GM23338 (cell line): ENCODE results near the gene PDP2. TPM values are rescaled to one million over a fixed set of nuclear protein-coding genes. Genes with fewer than 3 reads are reported as not detected.

Experiments
- ATAC-seq: fragments of 200-7000 bp; cut with Tn5 transposase; 3 replicates; pipeline ENCODE4 v1.9.1; 2020
- DNase-seq: peaks from one replicate; pipeline ENCODE4 v3.0.0-alpha.2; 2015; ENCODE audit warnings: low spot score
- H2AFZ ChIP-seq: fragments of 200-600 bp; sonication (generic); 2 replicates; pipeline ENCODE4 v1.8.0; 2016; ENCODE audit warnings: antibody characterized with exemption, mild to moderate bottlenecking, moderate library complexity
- H3F3A ChIP-seq: fragments of 200-600 bp; sonication (generic); replicated peaks from 2 replicates; pipeline ENCODE4 v1.8.0; 2017; ENCODE audit warnings: antibody characterized with exemption, mixed run types, low read depth
- H3K27ac ChIP-seq: fragments of 200-600 bp; sonication (generic); 2 replicates; pipeline ENCODE4 v1.6.1; 2016; ENCODE audit warnings: low read depth
- H3K27me3 ChIP-seq: fragments of 200-600 bp; sonication (generic); 2 replicates; pipeline ENCODE4 v1.8.0; 2016; ENCODE audit warnings: mild to moderate bottlenecking, mixed run types, moderate library complexity; ENCODE audit not compliant: insufficient read depth
- H3K36me3 ChIP-seq: fragments of 200-600 bp; sonication (generic); 2 replicates; pipeline ENCODE4 v1.8.0; 2016; ENCODE audit warnings: mild to moderate bottlenecking; ENCODE audit not compliant: insufficient read depth
- H3K4me1 ChIP-seq: fragments of 200-600 bp; sonication (generic); 2 replicates; pipeline ENCODE4 v1.8.0; 2016; ENCODE audit warnings: mild to moderate bottlenecking, moderate library complexity; ENCODE audit not compliant: insufficient read depth
- H3K4me2 ChIP-seq: fragments of 200-600 bp; sonication (generic); 2 replicates; pipeline ENCODE4 v1.7.1; 2017; ENCODE audit warnings: mixed run types
- H3K4me3 ChIP-seq: fragments of 200-600 bp; sonication (generic); 2 replicates; pipeline ENCODE4 v1.6.1; 2016; ENCODE audit warnings: mixed run types
- H3K79me2 ChIP-seq: fragments of 200-600 bp; sonication (generic); replicated peaks from 2 replicates; pipeline ENCODE4 v1.8.0; 2017; ENCODE audit warnings: mild to moderate bottlenecking; ENCODE audit not compliant: insufficient read depth
- H3K9me2 ChIP-seq: fragments of 200-600 bp; sonication (generic); 2 replicates; pipeline ENCODE4 v1.8.0; 2017; ENCODE audit not compliant: insufficient read depth
- H4K20me1 ChIP-seq: fragments of 200-600 bp; sonication (generic); replicated peaks from 2 replicates; pipeline ENCODE4 v1.8.0; 2017; ENCODE audit warnings: mild to moderate bottlenecking; ENCODE audit not compliant: insufficient read depth
- H3K27ac Mint-ChIP-seq: 2 replicates; pipeline ENCODE4 v1.8.0; 2020; ENCODE audit warnings: inconsistent platforms, mild to moderate bottlenecking, moderate library complexity, mixed read lengths
- H3K27me3 Mint-ChIP-seq: 3 replicates; pipeline ENCODE4 v1.8.0; 2022; ENCODE audit warnings: low read depth, mild to moderate bottlenecking, moderate library complexity, mixed read lengths, inconsistent platforms; ENCODE audit not compliant: insufficient read depth, poor library complexity
- H3K36me3 Mint-ChIP-seq: 3 replicates; pipeline ENCODE4 v1.8.0; 2021; ENCODE audit warnings: low read depth, mild to moderate bottlenecking, inconsistent platforms, moderate library complexity, mixed read lengths
- H3K4me1 Mint-ChIP-seq: 3 replicates; pipeline ENCODE4 v1.8.0; 2020; ENCODE audit warnings: mild to moderate bottlenecking, inconsistent platforms, mixed read lengths
- H3K4me3 Mint-ChIP-seq: 3 replicates; pipeline ENCODE4 v1.8.0; 2021; ENCODE audit warnings: moderate library complexity, mild to moderate bottlenecking, inconsistent platforms, mixed read lengths
- H3K9me3 Mint-ChIP-seq: 3 replicates; pipeline ENCODE4 v1.8.0; 2020; ENCODE audit warnings: moderate library complexity, mild to moderate bottlenecking, inconsistent platforms, mixed read lengths
- CREB1 ChIP-seq: fragments of 250-450 bp; sonication (Bioruptor Pico); IDR thresholded peaks from 2 replicates; pipeline ENCODE4 v1.5.0; 2020; ENCODE audit warnings: low read depth, mild to moderate bottlenecking, moderate library complexity
- EZH2phosphoT487 ChIP-seq: fragments of 200-600 bp; sonication (generic); IDR thresholded peaks from one replicate; pipeline ENCODE4 v1.8.1; 2018; ENCODE audit warnings: antibody characterized with exemption; ENCODE audit not compliant: unreplicated experiment
- JUNB ChIP-seq: IDR thresholded peaks from one replicate; pipeline ENCODE4 v1.6.1; 2016; ENCODE audit warnings: antibody characterized with exemption; ENCODE audit not compliant: unreplicated experiment
- NANOG ChIP-seq: IDR thresholded peaks from 2 replicates; pipeline ENCODE4 v1.6.1; 2016; ENCODE audit warnings: antibody characterized with exemption, borderline replicate concordance
- POLR2AphosphoS5 ChIP-seq: IDR thresholded peaks from 2 replicates; pipeline ENCODE4 v1.6.1; 2016; ENCODE audit warnings: antibody characterized with exemption, low read depth
- ZNF114 ChIP-seq: fragments of 250-450 bp; sonication (Bioruptor Pico); IDR thresholded peaks from 2 replicates; pipeline ENCODE4 v1.5.0; 2020; ENCODE audit warnings: mild to moderate bottlenecking, moderate library complexity
- ZNF331 ChIP-seq: fragments of 250-450 bp; sonication (Bioruptor Pico); IDR thresholded peaks from 2 replicates; pipeline ENCODE4 v1.5.0; 2020; ENCODE audit warnings: low read depth, mild to moderate bottlenecking, moderate library complexity
- polyA plus RNA-seq: library from polyadenylated mRNA; unstranded; fragments of >200 nt; fragmentation: Nextera tagmentation; extraction: Ambion mirVana; gene quantifications from 2 replicates; pipeline ENCODE4 v1.2.1, GENCODE V29; 2016
- total RNA-seq: library from RNA; depleted of rRNA; stranded (reverse); fragments of >200 nt; shearing (Covaris generic); gene quantifications from 2 replicates; pipeline ENCODE4 v1.2.3, GENCODE V29; 2014
- TF ChIP-seq, protein P1 (sequence below): IDR thresholded peaks from one replicate; pipeline ENCODE4 v1.6.1; 2018; ENCODE audit warnings: antibody characterized with exemption; ENCODE audit not compliant: unreplicated experiment
- TF ChIP-seq, protein P2 (sequence below), 2 experiments: fragments of 200-600 bp in 1 of 2; sonication (generic) in 1 of 2; conservative IDR thresholded peaks; 2 replicates each; pipeline versions ENCODE4 v1.5.1 to v1.6.1; 2016 to 2017; ENCODE audit warnings: antibody characterized with exemption in 2 of 2, low read depth in 2 of 2, mild to moderate bottlenecking in 2 of 2, moderate library complexity in 1 of 2
- TF ChIP-seq, protein P3 (sequence below): IDR thresholded peaks from 2 replicates; pipeline ENCODE4 v1.6.1; 2016; ENCODE audit warnings: antibody characterized with exemption
- TF ChIP-seq, protein P4 (sequence below): fragments of 250-450 bp; sonication (Bioruptor Pico); IDR thresholded peaks from 2 replicates; pipeline ENCODE4 v1.5.0; 2020; ENCODE audit warnings: mild to moderate bottlenecking, moderate library complexity

PDP2 gene
- total and polyA plus RNA-seq, 2 experiments from 2014 or later, result 9.0 to 23.2 TPM

DNA sequence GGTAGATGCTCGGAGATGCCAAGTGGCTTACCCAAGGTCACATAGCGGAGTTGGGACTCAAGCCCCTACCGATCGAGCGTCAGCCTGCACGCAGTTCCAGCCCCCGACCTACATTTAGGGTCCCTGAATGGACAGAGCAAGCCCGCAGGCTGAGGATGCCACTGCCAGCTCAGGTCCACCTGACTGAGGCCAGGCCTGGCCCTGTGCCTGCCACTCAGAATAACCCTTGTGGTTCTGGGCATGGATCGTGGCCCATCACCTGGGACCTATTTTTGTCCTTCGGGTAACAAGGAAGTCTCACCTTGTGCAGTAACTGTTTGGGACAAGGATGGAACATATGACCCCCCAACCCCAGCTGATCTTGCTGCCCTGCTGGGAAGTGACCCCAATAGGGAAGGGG, 21.3 kb downstream of the PDP2 start (continued):
- TF ChIP-seq, protein P1, sequence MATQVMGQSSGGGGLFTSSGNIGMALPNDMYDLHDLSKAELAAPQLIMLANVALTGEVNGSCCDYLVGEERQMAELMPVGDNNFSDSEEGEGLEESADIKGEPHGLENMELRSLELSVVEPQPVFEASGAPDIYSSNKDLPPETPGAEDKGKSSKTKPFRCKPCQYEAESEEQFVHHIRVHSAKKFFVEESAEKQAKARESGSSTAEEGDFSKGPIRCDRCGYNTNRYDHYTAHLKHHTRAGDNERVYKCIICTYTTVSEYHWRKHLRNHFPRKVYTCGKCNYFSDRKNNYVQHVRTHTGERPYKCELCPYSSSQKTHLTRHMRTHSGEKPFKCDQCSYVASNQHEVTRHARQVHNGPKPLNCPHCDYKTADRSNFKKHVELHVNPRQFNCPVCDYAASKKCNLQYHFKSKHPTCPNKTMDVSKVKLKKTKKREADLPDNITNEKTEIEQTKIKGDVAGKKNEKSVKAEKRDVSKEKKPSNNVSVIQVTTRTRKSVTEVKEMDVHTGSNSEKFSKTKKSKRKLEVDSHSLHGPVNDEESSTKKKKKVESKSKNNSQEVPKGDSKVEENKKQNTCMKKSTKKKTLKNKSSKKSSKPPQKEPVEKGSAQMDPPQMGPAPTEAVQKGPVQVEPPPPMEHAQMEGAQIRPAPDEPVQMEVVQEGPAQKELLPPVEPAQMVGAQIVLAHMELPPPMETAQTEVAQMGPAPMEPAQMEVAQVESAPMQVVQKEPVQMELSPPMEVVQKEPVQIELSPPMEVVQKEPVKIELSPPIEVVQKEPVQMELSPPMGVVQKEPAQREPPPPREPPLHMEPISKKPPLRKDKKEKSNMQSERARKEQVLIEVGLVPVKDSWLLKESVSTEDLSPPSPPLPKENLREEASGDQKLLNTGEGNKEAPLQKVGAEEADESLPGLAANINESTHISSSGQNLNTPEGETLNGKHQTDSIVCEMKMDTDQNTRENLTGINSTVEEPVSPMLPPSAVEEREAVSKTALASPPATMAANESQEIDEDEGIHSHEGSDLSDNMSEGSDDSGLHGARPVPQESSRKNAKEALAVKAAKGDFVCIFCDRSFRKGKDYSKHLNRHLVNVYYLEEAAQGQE, result no peak
- TF ChIP-seq POLR2AphosphoS5 (no peak), ZNF114 (no peak), CREB1 (CRISPR knock-in tag) (no peak)

DNA sequence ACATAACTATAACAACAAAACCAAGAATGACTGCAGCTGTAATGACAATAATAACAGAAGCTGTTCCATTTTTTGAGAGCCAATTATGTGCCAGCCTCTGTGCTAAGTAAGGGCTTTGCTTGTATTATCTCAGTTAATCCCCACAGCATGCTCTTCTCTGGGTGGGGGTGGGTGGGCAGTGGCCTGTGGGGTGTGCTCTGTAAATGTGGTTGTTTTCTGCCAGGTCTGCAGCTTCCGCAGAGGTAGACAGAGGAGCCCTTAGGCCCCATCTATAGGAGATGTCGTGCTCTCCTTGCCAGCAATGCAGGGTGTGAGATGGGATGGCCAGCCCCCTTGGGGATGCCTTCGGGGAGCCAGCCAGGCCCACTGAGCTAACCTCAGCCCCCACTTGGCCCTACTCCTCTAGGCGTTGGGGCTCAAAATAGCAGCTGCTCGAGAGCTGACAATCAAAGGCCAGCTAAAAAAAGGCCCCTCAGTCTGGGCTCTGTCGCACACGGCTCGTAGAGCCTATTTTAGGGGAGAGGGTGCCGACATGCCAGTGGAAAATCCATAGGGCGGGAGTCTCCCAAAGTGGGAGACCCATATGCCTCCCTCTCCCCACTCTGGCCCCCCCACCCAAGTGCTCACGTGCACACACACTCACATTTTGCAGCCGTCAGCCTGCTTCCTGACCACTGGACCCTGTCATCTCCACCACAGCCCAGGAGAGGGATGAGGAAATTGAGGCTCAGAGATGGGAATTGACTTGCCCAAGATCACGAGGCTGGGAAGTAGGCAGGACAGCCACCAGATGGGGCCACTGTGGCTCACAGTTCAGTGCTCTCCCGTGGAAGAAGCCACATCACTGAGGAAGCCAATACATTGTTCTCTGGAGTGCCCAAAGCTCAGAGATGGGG, 22.6 kb downstream of the PDP2 start:
- ATAC-seq, result no peak
- H3K36me3 Mint-ChIP-seq, result no peaks in the 10 kb centered on the region
- Histone ChIP-seq H4K20me1 (no peaks in the 10 kb centered on the region), H3K79me2 (no peaks in the 10 kb centered on the region), H3K4me1 (peaks cover 8% of the 10 kb centered on the region; the same call in 1 of the 2 replicates), H3K9me2 (no peaks in the 10 kb centered on the region), H3K4me3 (no peak overlapping the region), H3F3A (no peaks in the 10 kb centered on the region), H2AFZ (no peak overlapping the region), H3K27me3 (no peaks in the 10 kb centered on the region), H3K36me3 (no peaks in the 10 kb centered on the region), H3K4me2 (no peak overlapping the region), H3K27ac (no peak overlapping the region)
- DNase-seq, result no peak
- peaks cover 16% of the 10 kb centered on the region for H3K27me3 Mint-ChIP-seq
- H3K4me1 Mint-ChIP-seq, result peaks cover 12% of the 10 kb centered on the region
- no peaks in the 10 kb centered on the region; the same call in 2 of the 3 replicates for H3K9me3 Mint-ChIP-seq
- no peak overlapping the region for H3K27ac Mint-ChIP-seq
- no peak overlapping the region for H3K4me3 Mint-ChIP-seq
- TF ChIP-seq JUNB, result no peak
- no peak for TF ChIP-seq NANOG
- no peak for TF ChIP-seq EZH2phosphoT487
- TF ChIP-seq, protein P2, sequence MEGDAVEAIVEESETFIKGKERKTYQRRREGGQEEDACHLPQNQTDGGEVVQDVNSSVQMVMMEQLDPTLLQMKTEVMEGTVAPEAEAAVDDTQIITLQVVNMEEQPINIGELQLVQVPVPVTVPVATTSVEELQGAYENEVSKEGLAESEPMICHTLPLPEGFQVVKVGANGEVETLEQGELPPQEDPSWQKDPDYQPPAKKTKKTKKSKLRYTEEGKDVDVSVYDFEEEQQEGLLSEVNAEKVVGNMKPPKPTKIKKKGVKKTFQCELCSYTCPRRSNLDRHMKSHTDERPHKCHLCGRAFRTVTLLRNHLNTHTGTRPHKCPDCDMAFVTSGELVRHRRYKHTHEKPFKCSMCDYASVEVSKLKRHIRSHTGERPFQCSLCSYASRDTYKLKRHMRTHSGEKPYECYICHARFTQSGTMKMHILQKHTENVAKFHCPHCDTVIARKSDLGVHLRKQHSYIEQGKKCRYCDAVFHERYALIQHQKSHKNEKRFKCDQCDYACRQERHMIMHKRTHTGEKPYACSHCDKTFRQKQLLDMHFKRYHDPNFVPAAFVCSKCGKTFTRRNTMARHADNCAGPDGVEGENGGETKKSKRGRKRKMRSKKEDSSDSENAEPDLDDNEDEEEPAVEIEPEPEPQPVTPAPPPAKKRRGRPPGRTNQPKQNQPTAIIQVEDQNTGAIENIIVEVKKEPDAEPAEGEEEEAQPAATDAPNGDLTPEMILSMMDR (conservative IDR thresholded peaks at IDR 0.05; ENCODE audit: low read depth in 2 of 2), result no peak
- TF ChIP-seq CREB1 (CRISPR knock-in tag), result no peak
- TF ChIP-seq, protein P3, sequence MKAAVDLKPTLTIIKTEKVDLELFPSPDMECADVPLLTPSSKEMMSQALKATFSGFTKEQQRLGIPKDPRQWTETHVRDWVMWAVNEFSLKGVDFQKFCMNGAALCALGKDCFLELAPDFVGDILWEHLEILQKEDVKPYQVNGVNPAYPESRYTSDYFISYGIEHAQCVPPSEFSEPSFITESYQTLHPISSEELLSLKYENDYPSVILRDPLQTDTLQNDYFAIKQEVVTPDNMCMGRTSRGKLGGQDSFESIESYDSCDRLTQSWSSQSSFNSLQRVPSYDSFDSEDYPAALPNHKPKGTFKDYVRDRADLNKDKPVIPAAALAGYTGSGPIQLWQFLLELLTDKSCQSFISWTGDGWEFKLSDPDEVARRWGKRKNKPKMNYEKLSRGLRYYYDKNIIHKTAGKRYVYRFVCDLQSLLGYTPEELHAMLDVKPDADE, result no peak
- TF ChIP-seq, protein P4, sequence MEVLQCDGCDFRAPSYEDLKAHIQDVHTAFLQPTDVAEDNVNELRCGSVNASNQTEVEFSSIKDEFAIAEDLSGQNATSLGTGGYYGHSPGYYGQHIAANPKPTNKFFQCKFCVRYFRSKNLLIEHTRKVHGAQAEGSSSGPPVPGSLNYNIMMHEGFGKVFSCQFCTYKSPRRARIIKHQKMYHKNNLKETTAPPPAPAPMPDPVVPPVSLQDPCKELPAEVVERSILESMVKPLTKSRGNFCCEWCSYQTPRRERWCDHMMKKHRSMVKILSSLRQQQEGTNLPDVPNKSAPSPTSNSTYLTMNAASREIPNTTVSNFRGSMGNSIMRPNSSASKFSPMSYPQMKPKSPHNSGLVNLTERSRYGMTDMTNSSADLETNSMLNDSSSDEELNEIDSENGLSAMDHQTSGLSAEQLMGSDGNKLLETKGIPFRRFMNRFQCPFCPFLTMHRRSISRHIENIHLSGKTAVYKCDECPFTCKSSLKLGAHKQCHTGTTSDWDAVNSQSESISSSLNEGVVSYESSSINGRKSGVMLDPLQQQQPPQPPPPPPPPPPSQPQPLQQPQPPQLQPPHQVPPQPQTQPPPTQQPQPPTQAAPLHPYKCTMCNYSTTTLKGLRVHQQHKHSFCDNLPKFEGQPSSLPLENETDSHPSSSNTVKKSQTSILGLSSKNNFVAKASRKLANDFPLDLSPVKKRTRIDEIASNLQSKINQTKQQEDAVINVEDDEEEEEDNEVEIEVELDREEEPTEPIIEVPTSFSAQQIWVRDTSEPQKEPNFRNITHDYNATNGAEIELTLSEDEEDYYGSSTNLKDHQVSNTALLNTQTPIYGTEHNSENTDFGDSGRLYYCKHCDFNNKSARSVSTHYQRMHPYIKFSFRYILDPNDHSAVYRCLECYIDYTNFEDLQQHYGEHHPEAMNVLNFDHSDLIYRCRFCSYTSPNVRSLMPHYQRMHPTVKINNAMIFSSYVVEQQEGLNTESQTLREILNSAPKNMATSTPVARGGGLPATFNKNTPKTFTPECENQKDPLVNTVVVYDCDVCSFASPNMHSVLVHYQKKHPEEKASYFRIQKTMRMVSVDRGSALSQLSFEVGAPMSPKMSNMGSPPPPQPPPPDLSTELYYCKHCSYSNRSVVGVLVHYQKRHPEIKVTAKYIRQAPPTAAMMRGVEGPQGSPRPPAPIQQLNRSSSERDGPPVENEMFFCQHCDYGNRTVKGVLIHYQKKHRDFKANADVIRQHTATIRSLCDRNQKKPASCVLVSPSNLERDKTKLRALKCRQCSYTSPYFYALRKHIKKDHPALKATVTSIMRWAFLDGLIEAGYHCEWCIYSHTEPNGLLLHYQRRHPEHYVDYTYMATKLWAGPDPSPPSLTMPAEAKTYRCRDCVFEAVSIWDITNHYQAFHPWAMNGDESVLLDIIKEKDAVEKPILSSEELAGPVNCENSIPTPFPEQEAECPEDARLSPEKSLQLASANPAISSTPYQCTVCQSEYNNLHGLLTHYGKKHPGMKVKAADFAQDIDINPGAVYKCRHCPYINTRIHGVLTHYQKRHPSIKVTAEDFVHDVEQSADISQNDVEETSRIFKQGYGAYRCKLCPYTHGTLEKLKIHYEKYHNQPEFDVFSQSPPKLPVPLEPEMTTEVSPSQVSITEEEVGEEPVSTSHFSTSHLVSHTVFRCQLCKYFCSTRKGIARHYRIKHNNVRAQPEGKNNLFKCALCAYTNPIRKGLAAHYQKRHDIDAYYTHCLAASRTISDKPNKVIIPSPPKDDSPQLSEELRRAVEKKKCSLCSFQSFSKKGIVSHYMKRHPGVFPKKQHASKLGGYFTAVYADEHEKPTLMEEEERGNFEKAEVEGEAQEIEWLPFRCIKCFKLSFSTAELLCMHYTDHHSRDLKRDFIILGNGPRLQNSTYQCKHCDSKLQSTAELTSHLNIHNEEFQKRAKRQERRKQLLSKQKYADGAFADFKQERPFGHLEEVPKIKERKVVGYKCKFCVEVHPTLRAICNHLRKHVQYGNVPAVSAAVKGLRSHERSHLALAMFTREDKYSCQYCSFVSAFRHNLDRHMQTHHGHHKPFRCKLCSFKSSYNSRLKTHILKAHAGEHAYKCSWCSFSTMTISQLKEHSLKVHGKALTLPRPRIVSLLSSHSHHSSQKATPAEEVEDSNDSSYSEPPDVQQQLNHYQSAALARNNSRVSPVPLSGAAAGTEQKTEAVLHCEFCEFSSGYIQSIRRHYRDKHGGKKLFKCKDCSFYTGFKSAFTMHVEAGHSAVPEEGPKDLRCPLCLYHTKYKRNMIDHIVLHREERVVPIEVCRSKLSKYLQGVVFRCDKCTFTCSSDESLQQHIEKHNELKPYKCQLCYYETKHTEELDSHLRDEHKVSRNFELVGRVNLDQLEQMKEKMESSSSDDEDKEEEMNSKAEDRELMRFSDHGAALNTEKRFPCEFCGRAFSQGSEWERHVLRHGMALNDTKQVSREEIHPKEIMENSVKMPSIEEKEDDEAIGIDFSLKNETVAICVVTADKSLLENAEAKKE (CRISPR knock-in tag), result no peak
- no peak for TF ChIP-seq ZNF331 (CRISPR knock-in tag)
